ENCODE data around the gene COPG2.
"Not testable (repeated sequence)": the region's sequence is repeated elsewhere in the genome, so short reads cannot be mapped to it uniquely, and the experiment has no call there.

COPG2 gene

DNA sequence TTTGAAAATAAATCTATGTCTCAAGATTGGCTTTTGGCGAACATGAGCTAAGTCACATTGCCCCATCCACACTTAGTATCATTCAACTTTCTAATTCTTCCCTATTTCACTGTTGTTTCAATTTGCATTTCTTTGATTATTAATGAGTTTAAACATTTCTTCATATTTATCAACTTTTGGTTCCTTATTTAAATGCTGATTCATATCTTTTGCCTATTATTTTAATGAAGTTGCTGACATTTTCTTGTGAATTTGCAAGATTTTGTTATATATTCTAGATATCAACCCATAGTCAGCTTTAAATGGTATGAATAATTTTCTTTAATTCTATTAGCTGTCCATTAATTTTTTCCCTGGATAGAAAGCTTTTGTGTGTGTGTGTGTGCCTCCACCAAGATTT, 32.2 kb upstream of the COPG2 start:
- H3K36me3 Mint-ChIP-seq (ENCODE audit: low read depth): no peaks in the 10 kb centered on the region
- H3K27ac Mint-ChIP-seq: no peak overlapping the region
- peaks cover 4% of the 10 kb centered on the region for H3K9me3 Mint-ChIP-seq
- TF ChIP-seq, protein P1, sequence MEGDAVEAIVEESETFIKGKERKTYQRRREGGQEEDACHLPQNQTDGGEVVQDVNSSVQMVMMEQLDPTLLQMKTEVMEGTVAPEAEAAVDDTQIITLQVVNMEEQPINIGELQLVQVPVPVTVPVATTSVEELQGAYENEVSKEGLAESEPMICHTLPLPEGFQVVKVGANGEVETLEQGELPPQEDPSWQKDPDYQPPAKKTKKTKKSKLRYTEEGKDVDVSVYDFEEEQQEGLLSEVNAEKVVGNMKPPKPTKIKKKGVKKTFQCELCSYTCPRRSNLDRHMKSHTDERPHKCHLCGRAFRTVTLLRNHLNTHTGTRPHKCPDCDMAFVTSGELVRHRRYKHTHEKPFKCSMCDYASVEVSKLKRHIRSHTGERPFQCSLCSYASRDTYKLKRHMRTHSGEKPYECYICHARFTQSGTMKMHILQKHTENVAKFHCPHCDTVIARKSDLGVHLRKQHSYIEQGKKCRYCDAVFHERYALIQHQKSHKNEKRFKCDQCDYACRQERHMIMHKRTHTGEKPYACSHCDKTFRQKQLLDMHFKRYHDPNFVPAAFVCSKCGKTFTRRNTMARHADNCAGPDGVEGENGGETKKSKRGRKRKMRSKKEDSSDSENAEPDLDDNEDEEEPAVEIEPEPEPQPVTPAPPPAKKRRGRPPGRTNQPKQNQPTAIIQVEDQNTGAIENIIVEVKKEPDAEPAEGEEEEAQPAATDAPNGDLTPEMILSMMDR (IDR thresholded peaks at IDR 0.05): no peak
- DNase-seq: no peak
- H3K4me1 Mint-ChIP-seq: no peaks in the 10 kb centered on the region
- no peak overlapping the region for H3K4me3 Mint-ChIP-seq
- no peaks in the 10 kb centered on the region for H3K27me3 Mint-ChIP-seq (ENCODE audit: low read depth, poor library complexity)

DNA sequence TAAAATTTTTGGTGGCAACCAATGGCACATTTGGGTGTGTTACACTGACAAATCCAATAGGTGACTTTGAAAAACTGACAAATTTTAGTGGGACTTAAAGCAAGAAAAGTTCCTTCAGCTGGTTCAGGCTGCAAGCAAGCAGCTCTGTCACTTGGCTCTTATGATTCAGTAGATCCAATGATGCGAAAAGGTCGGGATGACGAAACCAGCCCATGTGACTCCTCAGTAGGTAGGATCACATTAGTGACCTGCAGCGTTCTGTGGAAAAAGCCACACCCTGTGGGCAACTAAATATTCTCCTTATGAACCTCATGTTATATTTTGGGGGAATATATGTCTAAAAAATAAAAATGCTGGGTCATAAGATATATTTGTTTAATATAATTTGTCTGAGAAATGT, 31.1 kb upstream of the COPG2 start:
- H3K9me3 Mint-ChIP-seq: peaks cover 4% of the 10 kb centered on the region
- no peaks in the 10 kb centered on the region for H3K4me1 Mint-ChIP-seq
- no peak overlapping the region for H3K27ac Mint-ChIP-seq
- no peak overlapping the region for H3K4me3 Mint-ChIP-seq
- no peak for DNase-seq
- H3K27me3 Mint-ChIP-seq (ENCODE audit: low read depth, poor library complexity): no peaks in the 10 kb centered on the region
- TF ChIP-seq, protein P1 (IDR thresholded peaks at IDR 0.05): no peak
- no peaks in the 10 kb centered on the region for H3K36me3 Mint-ChIP-seq (ENCODE audit: low read depth)

DNA sequence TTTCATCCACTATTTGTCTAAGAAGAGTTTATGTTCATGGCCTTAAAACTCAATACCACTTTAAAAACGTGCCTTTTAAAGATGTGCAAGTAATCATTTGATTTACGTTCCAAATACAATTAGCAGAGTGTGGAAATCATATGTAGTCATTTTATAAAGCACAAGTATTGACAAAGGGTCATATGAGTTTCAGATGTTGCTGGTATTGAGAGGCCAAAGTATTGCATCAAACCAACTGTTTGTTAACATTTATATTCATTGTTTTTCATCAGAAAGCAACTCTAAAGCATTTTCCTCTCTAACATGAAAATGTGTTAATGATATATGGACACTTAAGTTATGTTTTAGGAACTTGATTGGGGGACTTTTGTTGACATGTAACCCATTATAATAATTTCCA, 29.3 kb upstream of the COPG2 start:
- TF ChIP-seq, protein P1 (IDR thresholded peaks at IDR 0.05): no peak
- H3K9me3 Mint-ChIP-seq: peaks cover 4% of the 10 kb centered on the region
- H3K4me3 Mint-ChIP-seq: no peak overlapping the region
- H3K27ac Mint-ChIP-seq: no peak overlapping the region
- DNase-seq: no peak
- H3K36me3 Mint-ChIP-seq (ENCODE audit: low read depth): no peaks in the 10 kb centered on the region
- no peaks in the 10 kb centered on the region for H3K4me1 Mint-ChIP-seq
- H3K27me3 Mint-ChIP-seq (ENCODE audit: low read depth, poor library complexity): no peaks in the 10 kb centered on the region

DNA sequence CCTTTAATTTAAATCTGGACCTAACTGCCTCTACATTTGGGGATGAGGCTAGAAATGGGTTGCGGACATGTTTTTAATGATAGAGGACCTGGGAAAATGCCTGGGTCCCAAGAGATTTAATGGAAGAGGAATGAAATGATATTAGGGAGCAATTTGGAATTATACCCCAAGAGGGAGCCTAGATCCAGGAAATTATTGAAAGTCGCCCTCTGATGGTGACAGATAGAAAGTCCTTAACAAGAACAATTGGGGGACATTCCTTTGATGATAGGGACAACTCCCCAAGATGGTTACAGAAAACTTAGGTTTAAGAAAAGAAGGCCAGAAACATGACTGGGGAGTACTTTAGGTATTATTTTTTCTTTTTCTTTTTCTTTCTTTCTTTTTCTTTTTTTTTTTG, 27.3 kb upstream of the COPG2 start:
- no peak overlapping the region for H3K27ac Mint-ChIP-seq
- no peaks in the 10 kb centered on the region for H3K27me3 Mint-ChIP-seq (ENCODE audit: low read depth, poor library complexity)
- peaks cover 6% of the 10 kb centered on the region for H3K9me3 Mint-ChIP-seq
- no peak for DNase-seq
- no peaks in the 10 kb centered on the region for H3K4me1 Mint-ChIP-seq
- TF ChIP-seq, protein P1 (IDR thresholded peaks at IDR 0.05): peak; percentile 39
- H3K4me3 Mint-ChIP-seq: no peak overlapping the region
- H3K36me3 Mint-ChIP-seq (ENCODE audit: low read depth): no peaks in the 10 kb centered on the region

DNA sequence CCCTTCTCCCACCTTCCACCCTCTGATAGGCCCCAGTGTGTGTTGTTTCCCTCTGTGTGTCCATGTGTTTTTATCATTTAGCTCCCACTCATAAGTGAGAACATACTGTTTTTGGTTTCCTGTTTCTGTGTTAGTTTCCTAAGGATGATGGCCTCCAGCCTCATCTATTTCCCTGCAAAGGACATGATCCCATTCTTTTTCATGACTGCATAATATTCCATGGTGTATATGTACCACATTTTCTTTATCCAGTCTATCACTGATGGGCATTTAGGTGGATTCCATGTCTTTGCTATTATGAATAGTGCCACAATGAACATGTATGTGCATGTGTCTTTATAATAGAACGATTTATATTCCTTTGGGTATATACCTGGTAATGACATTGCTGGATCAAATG, 23.8 kb upstream of the COPG2 start:
- H3K4me3 Mint-ChIP-seq; DNase-seq; H3K36me3 Mint-ChIP-seq (ENCODE audit: low read depth); H3K27ac Mint-ChIP-seq; H3K27me3 Mint-ChIP-seq (ENCODE audit: low read depth, poor library complexity); H3K4me1 Mint-ChIP-seq: not testable (repeated sequence)
- peaks cover 12% of the 10 kb centered on the region for H3K9me3 Mint-ChIP-seq

DNA sequence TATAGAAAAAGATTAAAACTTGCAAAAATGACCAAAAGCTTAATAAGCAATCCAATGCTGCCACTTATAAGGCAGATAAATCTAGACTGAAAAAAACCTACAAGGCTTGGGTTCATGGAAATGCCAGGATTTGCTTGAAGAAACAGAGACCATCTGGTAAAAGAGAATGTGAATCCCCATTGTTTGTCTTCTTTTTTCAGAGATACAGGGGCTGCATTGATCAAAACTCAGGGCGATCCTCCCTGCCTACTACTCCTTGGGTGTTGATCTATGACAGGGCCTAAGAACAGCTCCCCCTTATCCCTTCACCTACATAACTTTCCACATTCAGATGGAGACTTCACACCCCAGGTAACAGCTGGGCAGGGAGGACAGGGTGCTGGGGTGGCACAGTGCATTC, 21.1 kb upstream of the COPG2 start:
- H3K27ac Mint-ChIP-seq: no peak overlapping the region
- TF ChIP-seq, protein P1 (IDR thresholded peaks at IDR 0.05): no peak
- no peaks in the 10 kb centered on the region for H3K4me1 Mint-ChIP-seq
- DNase-seq: no peak
- peaks cover 12% of the 10 kb centered on the region for H3K9me3 Mint-ChIP-seq
- H3K36me3 Mint-ChIP-seq (ENCODE audit: low read depth): no peaks in the 10 kb centered on the region
- H3K27me3 Mint-ChIP-seq (ENCODE audit: low read depth, poor library complexity): peaks cover 7% of the 10 kb centered on the region
- no peak overlapping the region for H3K4me3 Mint-ChIP-seq

Data from nephron progenitor cell (in vitro differentiated cells).